ENCODE results near the gene PRKCZ. TPM values are rescaled to one million over a fixed set of nuclear protein-coding genes. Genes with fewer than 3 reads are reported as not detected.
A peak's percentile ranks its signal among the peaks of the same experiment; 100 is the strongest.

Gene PRKCZ
- total RNA-seq, 1 experiment from 2014 or later, result 1.9 TPM

- no peaks in the 10 kb centered on the region for H3K9me3 ChIP-seq (ENCODE audit: low read depth, low read length, poor library complexity, severe bottlenecking)
- no peaks in the 10 kb centered on the region for H3K27me3 ChIP-seq (replicated peaks; ENCODE audit: insufficient read depth, low read depth, low read length, poor library complexity)
- ChIA-PET CTCF (no interaction called here), POLR2A (ENCODE audit: low non-redundant PET) (interaction anchor here (0.5 kb wide), 1 partner anchor 571 kb away, joined by 12 read pairs; no protein-coding TSS in a partner anchor)
- H3K36me3 ChIP-seq (ENCODE audit: insufficient read depth, low read length, poor library complexity, severe bottlenecking), result no peaks in the 10 kb centered on the region
- TF ChIP-seq, protein P1, sequence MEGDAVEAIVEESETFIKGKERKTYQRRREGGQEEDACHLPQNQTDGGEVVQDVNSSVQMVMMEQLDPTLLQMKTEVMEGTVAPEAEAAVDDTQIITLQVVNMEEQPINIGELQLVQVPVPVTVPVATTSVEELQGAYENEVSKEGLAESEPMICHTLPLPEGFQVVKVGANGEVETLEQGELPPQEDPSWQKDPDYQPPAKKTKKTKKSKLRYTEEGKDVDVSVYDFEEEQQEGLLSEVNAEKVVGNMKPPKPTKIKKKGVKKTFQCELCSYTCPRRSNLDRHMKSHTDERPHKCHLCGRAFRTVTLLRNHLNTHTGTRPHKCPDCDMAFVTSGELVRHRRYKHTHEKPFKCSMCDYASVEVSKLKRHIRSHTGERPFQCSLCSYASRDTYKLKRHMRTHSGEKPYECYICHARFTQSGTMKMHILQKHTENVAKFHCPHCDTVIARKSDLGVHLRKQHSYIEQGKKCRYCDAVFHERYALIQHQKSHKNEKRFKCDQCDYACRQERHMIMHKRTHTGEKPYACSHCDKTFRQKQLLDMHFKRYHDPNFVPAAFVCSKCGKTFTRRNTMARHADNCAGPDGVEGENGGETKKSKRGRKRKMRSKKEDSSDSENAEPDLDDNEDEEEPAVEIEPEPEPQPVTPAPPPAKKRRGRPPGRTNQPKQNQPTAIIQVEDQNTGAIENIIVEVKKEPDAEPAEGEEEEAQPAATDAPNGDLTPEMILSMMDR (conservative IDR thresholded peaks at IDR 0.05; ENCODE audit: low read depth, low read length), result no peak
- no peak for TF ChIP-seq EZH2 (IDR thresholded peaks at IDR 0.05; ENCODE audit: borderline replicate concordance, low read depth, low read length, poor library complexity, severe bottlenecking)
- H3K27ac ChIP-seq (ENCODE audit: low read depth, low read length, poor library complexity, severe bottlenecking), result peak overlapping the region; percentile 80
- BruUV-seq (replicated peaks), result no TSS peak
- intact Hi-C loops (cut with micrococcal nuclease; ENCODE audit: unreplicated experiment), result loop anchor here (5.0 kb wide), 1 partner anchor 71 kb away; no protein-coding TSS in a partner anchor
- H3K4me3 ChIP-seq (ENCODE audit: low read depth, low read length, poor library complexity, severe bottlenecking), result peak overlapping the region; percentile 71
- H3K4me1 ChIP-seq (ENCODE audit: insufficient read depth, low read length, poor library complexity, severe bottlenecking), result peaks cover 52% of the 10 kb centered on the region
- peak; percentile 63 for DNase-seq (ENCODE audit: low spot score)
Measured at GRCh38 chr1:2230781-2231531, 180.7 kb downstream of the PRKCZ start.

DNA sequence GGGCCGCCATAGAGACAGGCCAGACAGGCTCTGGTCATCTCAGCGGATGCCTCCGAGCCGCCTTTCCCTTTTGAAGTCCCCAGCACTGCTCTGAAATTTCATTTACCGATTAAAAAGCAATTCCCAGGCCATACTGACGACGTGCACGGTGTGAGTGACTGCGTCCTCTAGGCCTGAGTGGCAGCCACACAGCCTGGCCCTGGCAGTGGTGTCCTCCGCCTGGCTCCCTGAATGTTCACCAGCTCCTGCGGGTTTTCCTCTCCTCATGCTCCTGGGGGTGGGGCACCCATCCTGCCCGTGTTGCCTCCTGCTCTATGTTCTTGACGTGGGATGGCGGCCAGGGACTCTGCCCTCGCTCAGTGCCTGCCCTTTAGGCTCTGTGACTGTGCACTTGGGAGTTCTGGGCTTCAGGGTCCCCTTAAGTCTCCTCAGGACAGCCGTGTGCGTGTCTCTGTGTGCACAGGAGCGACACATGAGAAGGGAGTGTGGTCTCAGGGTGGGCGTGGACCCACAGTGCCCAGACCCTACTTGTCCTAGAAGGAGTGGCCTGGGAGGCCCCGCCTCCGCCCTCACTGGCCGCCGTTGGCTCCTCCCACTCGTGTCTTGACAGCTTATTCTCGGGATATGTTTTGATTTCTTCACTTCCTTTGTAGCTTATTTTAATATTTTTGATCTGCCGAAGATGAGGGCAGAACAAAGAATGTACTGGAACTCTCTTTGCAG, 181.5 kb downstream of the PRKCZ start:
- H3K27ac ChIP-seq (ENCODE audit: low read depth, low read length, poor library complexity, severe bottlenecking), result peak overlapping the region; percentile 80
- H3K4me3 ChIP-seq (ENCODE audit: low read depth, low read length, poor library complexity, severe bottlenecking), result peak overlapping the region; percentile 71
- peaks cover 51% of the 10 kb centered on the region for H3K4me1 ChIP-seq (ENCODE audit: insufficient read depth, low read length, poor library complexity, severe bottlenecking)
- H3K36me3 ChIP-seq (ENCODE audit: insufficient read depth, low read length, poor library complexity, severe bottlenecking), result no peaks in the 10 kb centered on the region
- H3K27me3 ChIP-seq (replicated peaks; ENCODE audit: insufficient read depth, low read depth, low read length, poor library complexity), result no peaks in the 10 kb centered on the region
- intact Hi-C loops (cut with micrococcal nuclease; ENCODE audit: unreplicated experiment), result loop anchor here (5.0 kb wide), 1 partner anchor 71 kb away; no protein-coding TSS in a partner anchor
- TF ChIP-seq EZH2 (IDR thresholded peaks at IDR 0.05; ENCODE audit: borderline replicate concordance, low read depth, low read length, poor library complexity, severe bottlenecking), result no peak
- TF ChIP-seq, protein P1 (conservative IDR thresholded peaks at IDR 0.05; ENCODE audit: low read depth, low read length), result no peak
- ChIA-PET CTCF (interaction anchor here (0.6 kb wide), 1 partner anchor 64 kb away, joined by 3 read pairs; no protein-coding TSS in a partner anchor), POLR2A (ENCODE audit: low non-redundant PET) (interaction anchor here (0.5 kb wide), 1 partner anchor 571 kb away, joined by 12 read pairs; no protein-coding TSS in a partner anchor)
- peak; percentile 80 for DNase-seq (ENCODE audit: low spot score)
- no TSS peak for BruUV-seq (replicated peaks)
- H3K9me3 ChIP-seq (ENCODE audit: low read depth, low read length, poor library complexity, severe bottlenecking), result no peaks in the 10 kb centered on the region

DNA sequence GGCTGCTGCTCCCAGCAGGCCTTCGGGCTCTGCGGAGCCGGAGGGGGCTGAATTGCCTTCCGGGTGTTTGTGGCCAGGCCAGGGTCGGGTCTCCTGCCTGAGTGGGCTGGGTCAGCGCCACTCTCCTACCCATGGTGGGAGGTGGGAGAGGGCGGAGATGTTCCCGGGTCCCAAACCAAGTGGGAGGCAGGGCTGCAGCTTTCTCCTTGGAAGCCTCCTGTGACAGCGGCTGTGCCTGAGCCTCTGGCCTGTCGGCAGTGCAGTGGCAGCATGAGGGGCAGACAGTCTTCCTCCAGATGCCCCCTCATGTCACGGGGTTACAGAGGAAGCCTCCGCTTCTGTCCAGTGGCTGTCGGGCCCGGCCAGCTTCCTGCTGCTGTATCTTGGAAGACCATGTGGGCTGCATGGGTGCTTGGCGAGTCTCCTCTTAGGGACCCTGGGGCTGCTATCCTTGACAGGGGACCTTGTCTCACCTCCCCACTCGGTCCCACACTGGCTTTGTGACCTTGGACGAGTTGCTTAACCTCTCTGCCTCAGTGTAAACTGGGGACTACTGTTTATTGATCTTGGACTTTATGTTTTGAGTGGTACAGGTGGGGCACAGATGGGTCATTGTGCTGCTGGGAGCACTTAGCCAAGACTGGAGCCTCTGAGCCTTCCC, 182.2 kb downstream of the PRKCZ start:
- no peaks in the 10 kb centered on the region for H3K9me3 ChIP-seq (ENCODE audit: low read depth, low read length, poor library complexity, severe bottlenecking)
- BruUV-seq (replicated peaks), result no TSS peak
- peak overlapping the region; percentile 71 for H3K4me3 ChIP-seq (ENCODE audit: low read depth, low read length, poor library complexity, severe bottlenecking)
- intact Hi-C loops (cut with micrococcal nuclease; ENCODE audit: unreplicated experiment), result loop anchor here (5.0 kb wide), 1 partner anchor 70 kb away; no protein-coding TSS in a partner anchor
- ChIA-PET POLR2A (ENCODE audit: low non-redundant PET) (interaction anchor here (0.6 kb wide), 1 partner anchor 15 kb away, joined by 3 read pairs; no protein-coding TSS in a partner anchor), CTCF (interaction anchor here (0.6 kb wide), 2 partner anchors 37 to 63 kb away, joined by 3 read pairs; no protein-coding TSS in a partner anchor)
- no peak for DNase-seq (ENCODE audit: low spot score)
- H3K27me3 ChIP-seq (replicated peaks; ENCODE audit: insufficient read depth, low read depth, low read length, poor library complexity), result no peaks in the 10 kb centered on the region
- H3K36me3 ChIP-seq (ENCODE audit: insufficient read depth, low read length, poor library complexity, severe bottlenecking), result no peaks in the 10 kb centered on the region
- H3K4me1 ChIP-seq (ENCODE audit: insufficient read depth, low read length, poor library complexity, severe bottlenecking), result peaks cover 51% of the 10 kb centered on the region
- peak overlapping the region; percentile 80 for H3K27ac ChIP-seq (ENCODE audit: low read depth, low read length, poor library complexity, severe bottlenecking)
- TF ChIP-seq, protein P1 (conservative IDR thresholded peaks at IDR 0.05; ENCODE audit: low read depth, low read length), result no peak
- TF ChIP-seq EZH2 (IDR thresholded peaks at IDR 0.05; ENCODE audit: borderline replicate concordance, low read depth, low read length, poor library complexity, severe bottlenecking), result no peak
